Stomach (tissue), 9 donors: ENCODE measurements around the gene RPTOR. TPM values are rescaled to one million over a fixed set of nuclear protein-coding genes. Genes with fewer than 3 reads are reported as not detected.

ENCODE experiments used
- DNase-seq, 2 donors: peaks; one replicate each; pipeline versions ENCODE4 v3.0.0 to v3.0.0-alpha.2; 2013 to 2019
- H3K27ac ChIP-seq, 5 donors: fragments of 200-600 bp in 4 of 5; sonication (generic) in 4 of 5; one replicate each; pipeline ENCODE4 v1.5.1; 2013 to 2019; ENCODE audit warnings: mild to moderate bottlenecking in 1 of 5, moderate library complexity in 1 of 5
- H3K27me3 ChIP-seq, 3 donors: fragments of 200-600 bp; sonication (generic); one replicate each; pipeline ENCODE4 v1.5.1; 2017 to 2019; ENCODE audit warnings: mixed run types in 1 of 3
- H3K36me3 ChIP-seq, 4 donors: fragments of 200-600 bp; sonication (generic); 1 replicate in 3 of 4; 2 replicates in 1 of 4; pipeline ENCODE4 v1.5.1; 2016 to 2019
- H3K4me1 ChIP-seq, 4 donors: fragments of 200-600 bp; sonication (generic); one replicate each; pipeline ENCODE4 v1.5.1; 2016 to 2019
- H3K4me3 ChIP-seq, 4 donors: fragments of 200-600 bp; sonication (generic) in 3 of 4; one replicate each; pipeline ENCODE4 v1.5.1; 2016 to 2019; ENCODE audit warnings: mild to moderate bottlenecking in 1 of 4
- H3K9me3 ChIP-seq, 4 donors: fragments of 200-600 bp; sonication (generic); one replicate each; pipeline ENCODE4 v1.5.1; 2016 to 2019
- EP300 ChIP-seq: sonication (generic); formaldehyde crosslinking; IDR thresholded peaks from one replicate; pipeline ENCODE4 v1.6.1; 2017; ENCODE audit warnings: antibody characterized with exemption
- POLR2A ChIP-seq, 4 donors: fragments of 450-650 bp; IDR thresholded peaks; one replicate each; pipeline ENCODE4 v1.6.1; 2016; ENCODE audit warnings: antibody characterized with exemption in 4 of 4, control low read depth in 2 of 4, mild to moderate bottlenecking in 1 of 4, moderate library complexity in 1 of 4
- POLR2AphosphoS5 ChIP-seq, 3 donors: sonication (generic); formaldehyde crosslinking; IDR thresholded peaks; one replicate each; pipeline ENCODE4 v1.6.1; 2016; ENCODE audit warnings: antibody characterized with exemption in 3 of 3
- WGBS, 5 donors: extraction: QIAGEN DNeasy Blood & Tissue Kit in 3 of 5; methylation state at CpG; one replicate each; pipeline versions ENCODE4 v1.1.5 to v1.1.7; 2013 to 2018; 5-methylcytosine and 5-hydroxymethylcytosine counted together
- intact Hi-C: fragments of 100-400 bp; cut with DNase I; formaldehyde crosslinking; loops from one replicate; pipeline ENCODE4 v1.15.1; 2023; ENCODE audit warnings: low total_unique reads
- polyA plus RNA-seq, 3 donors: library from polyadenylated mRNA; stranded (reverse); fragments of 200-250 nt; gene quantifications; one replicate each; pipeline ENCODE4 v1.2.3, GENCODE V29; 2013
- total RNA-seq, 5 donors: library from RNA; depleted of rRNA; stranded (reverse); fragments of >200 nt; gene quantifications; one replicate each; pipeline versions ENCODE4 v1.1.0 to v1.2.3, GENCODE V29; 2014 to 2016
- TF ChIP-seq, protein P1 (sequence below), 7 experiments: fragments of 450-650 bp in 4 of 7; fragments of 200-600 bp in 3 of 7; sonication (generic) in 3 of 7; IDR thresholded peaks; one replicate each; pipeline ENCODE4 v1.5.1; 2016 to 2019; ENCODE audit warnings: antibody characterized with exemption in 7 of 7, control low read depth in 2 of 7, mild to moderate bottlenecking in 1 of 7
- donor health status: healthy with polysubstance abuse.
- donor health status: Bipolar disorder and iron deficiency.
- donor health status: healthy.

The RPTOR gene
- total and polyA plus RNA-seq, 8 donors = 3.8 to 103 (median 19.3) TPM

DNA sequence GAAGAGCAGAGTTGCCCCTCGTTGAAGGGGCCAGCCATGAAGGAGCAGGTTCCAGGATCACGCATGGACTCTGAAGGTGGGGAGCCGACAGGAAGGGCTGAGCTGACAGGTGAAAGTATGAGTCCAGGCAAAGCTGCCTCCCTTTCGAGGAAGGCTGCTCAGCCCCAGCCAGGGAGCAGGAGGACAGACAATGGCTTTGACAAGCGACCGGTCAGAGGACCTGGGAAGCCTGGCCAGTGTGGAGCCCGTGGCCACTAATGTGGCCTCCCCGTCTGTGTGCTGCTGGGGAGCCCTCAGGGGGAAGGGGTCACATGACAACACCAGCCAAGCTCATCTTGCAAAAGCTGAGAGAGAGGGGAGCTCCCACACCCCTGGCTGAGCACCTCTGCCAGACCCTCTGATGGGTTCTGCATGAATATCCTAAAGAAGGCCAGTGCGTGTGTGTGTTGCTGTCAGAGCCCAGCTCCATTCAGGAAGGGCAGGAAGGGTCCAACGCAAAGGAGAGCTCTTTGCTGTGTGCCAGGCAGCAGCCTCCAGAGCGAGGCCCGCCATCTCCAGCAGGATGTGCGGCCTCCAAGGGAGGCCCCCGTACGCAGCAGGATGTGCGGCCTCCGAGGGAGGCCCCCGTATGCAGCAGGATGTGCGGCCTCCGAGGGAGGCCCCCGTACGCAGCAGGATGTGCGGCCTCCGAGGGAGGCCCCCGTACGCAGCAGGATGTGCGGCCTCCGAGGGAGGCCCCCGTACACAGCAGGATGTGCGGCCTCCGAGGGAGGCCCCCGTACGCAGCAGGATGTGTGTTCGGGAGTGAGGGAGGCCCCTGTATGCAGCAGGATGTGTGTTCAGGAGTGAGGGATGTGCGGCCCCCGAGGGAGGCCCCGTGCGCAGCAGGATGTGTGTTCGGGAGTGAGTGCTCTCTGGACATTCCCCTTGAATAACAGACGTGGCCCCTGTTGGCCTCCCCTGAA is 344.9 kb downstream of the RPTOR start:
- 82 to 92% (median 86%) methylated on average over 14 to 40 of the region's 40 CpGs for WGBS, 5 donors
- H3K9me3 ChIP-seq = no peaks in the 10 kb centered on the region
- peak overlapping the region in 1 of 5 donors; percentile 79 for H3K27ac ChIP-seq
- H3K36me3 ChIP-seq = peaks cover 13 to 85% (median 78%) of the 10 kb centered on the region in 4 donors
- peaks cover 0 to 25% (median 3%) of the 10 kb centered on the region in 4 donors for H3K4me1 ChIP-seq
- H3K27me3 ChIP-seq = no peaks in the 10 kb centered on the region
- TF ChIP-seq EP300 (no peak), POLR2A (IDR thresholded peaks at IDR 0.05) (no peak), POLR2AphosphoS5 (IDR thresholded peaks at IDR 0.05) (no peak)
- H3K4me3 ChIP-seq = no peak overlapping the region
- no peak for DNase-seq
- intact Hi-C loops = no loop called here

DNA sequence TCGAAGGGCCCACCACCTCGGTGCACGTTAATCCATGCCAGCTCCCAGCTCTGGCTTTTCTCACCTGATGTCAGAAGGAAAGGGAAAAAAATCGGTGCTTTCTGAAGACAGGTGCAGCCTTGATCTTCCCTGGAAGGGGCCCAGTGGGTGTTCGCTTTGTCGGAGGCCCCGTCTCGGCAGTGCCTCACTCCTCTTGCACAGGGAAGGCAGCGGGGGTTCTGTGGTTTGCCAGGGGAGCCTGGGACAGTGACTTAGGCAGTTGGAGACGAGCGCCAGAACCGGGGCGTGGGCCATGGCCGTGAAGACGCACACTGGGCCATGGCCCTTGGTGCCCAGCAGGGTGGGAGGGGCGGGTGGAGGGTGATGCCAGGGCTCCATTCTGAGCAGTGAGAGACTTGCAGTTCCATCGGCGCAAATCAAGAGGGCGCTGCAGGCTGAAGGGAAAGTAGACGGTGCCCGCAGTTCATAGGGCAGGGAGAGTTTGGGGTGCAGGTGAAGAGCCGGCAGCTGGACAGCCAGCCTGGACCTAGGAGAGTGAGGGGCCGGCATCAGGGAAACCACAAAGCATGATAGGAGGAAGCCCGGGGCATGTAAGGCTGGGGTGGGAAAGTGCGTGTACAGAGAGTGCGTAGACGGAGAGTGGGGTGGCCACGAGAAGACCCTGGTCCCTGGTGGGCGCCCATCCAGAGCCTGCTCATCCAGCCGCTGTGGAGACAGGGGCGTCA is 345.7 kb downstream of the RPTOR start:
- intact Hi-C loops = no loop called here
- H3K9me3 ChIP-seq = no peaks in the 10 kb centered on the region
- no peak for DNase-seq
- H3K36me3 ChIP-seq = peaks cover 5 to 85% (median 78%) of the 10 kb centered on the region in 4 donors
- TF ChIP-seq EP300 = no peak
- TF ChIP-seq, protein P1, sequence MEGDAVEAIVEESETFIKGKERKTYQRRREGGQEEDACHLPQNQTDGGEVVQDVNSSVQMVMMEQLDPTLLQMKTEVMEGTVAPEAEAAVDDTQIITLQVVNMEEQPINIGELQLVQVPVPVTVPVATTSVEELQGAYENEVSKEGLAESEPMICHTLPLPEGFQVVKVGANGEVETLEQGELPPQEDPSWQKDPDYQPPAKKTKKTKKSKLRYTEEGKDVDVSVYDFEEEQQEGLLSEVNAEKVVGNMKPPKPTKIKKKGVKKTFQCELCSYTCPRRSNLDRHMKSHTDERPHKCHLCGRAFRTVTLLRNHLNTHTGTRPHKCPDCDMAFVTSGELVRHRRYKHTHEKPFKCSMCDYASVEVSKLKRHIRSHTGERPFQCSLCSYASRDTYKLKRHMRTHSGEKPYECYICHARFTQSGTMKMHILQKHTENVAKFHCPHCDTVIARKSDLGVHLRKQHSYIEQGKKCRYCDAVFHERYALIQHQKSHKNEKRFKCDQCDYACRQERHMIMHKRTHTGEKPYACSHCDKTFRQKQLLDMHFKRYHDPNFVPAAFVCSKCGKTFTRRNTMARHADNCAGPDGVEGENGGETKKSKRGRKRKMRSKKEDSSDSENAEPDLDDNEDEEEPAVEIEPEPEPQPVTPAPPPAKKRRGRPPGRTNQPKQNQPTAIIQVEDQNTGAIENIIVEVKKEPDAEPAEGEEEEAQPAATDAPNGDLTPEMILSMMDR (IDR thresholded peaks at IDR 0.05) = no peak
- TF ChIP-seq POLR2A (IDR thresholded peaks at IDR 0.05) = no peak
- TF ChIP-seq POLR2AphosphoS5 (IDR thresholded peaks at IDR 0.05) = no peak
- peak overlapping the region in 2 of 5 donors; percentile 79 for H3K27ac ChIP-seq
- 85 to 95% (median 93%) methylated on average over 31 of the region's 31 CpGs for WGBS, 5 donors
- H3K27me3 ChIP-seq = no peaks in the 10 kb centered on the region
- peaks cover 0 to 25% (median 3%) of the 10 kb centered on the region in 4 donors for H3K4me1 ChIP-seq
- no peak overlapping the region for H3K4me3 ChIP-seq

DNA sequence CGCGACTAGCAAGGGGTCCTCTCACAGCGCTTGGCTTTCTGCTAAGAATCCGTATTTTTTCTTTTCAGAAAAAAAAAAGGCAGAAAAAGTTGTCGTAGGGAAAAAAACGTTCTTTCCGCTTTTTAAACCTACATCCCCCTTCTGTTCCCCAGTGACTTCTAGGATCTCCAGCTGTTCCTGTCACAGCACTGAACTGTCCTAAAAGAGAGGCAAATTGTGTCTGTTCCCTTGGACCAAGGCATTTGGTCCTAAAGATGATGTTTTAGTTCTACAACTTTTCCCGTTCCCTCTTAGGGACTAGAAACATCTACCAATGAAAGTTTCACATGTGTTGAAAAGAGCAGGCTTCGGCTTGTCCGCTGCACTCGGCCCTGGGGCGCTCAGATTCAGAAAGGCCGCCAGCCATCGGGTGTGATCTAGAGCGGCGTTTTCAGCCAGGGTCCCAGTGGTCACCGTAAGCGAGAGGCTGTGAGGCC is 346.3 kb downstream of the RPTOR start:
- 73 to 82% (median 77%) methylated on average over 18 of the region's 18 CpGs for WGBS, 5 donors
- Histone ChIP-seq H3K4me1 (peaks cover 0 to 25% (median 3%) of the 10 kb centered on the region in 4 donors), H3K27me3 (no peaks in the 10 kb centered on the region), H3K36me3 (peaks cover 5 to 85% (median 78%) of the 10 kb centered on the region in 4 donors), H3K4me3 (no peak overlapping the region), H3K27ac (peak overlapping the region; percentile 18 to 79 (median 65)), H3K9me3 (no peaks in the 10 kb centered on the region)
- intact Hi-C loops = no loop called here
- DNase-seq = no peak
- TF ChIP-seq POLR2AphosphoS5 (IDR thresholded peaks at IDR 0.05) (no peak), EP300 (no peak), POLR2A (IDR thresholded peaks at IDR 0.05) (no peak)
- TF ChIP-seq, protein P1 (IDR thresholded peaks at IDR 0.05) = no peak

DNA sequence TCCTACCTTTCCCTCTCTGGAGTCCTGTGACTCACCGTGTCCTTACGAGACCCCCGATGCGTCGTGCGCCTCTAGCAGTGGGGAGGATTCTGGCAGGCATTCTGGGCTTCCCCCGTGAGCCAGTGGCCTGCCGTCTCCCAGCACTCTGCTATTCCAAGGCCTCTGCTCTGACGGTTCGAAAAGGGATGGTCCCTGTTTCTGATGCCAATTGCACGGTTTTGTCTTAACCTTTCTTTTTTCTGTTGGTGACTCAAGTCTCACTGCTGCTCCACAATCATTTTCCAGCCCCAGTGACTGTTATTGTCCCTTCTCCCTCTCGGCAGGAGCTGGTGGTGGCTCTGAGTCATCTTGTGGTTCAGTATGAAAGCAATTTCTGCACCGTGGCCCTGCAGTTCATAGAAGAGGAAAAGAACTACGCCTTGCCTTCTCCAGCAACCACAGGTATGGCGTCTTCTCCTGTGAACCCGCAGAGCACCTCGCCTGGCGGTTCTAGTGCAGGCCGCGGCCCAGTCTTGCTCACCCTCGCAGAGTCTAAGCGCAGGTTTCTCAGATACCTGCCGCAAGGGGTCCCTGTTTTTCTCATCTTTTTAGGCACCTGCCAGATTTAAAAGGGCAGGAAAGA is 346.9 kb downstream of the RPTOR start:
- 67 to 79% (median 71%) methylated on average over 18 to 23 of the region's 23 CpGs for WGBS, 5 donors
- DNase-seq = peak; percentile 30 to 33
- H3K36me3 ChIP-seq = peaks cover 5 to 85% (median 79%) of the 10 kb centered on the region in 4 donors
- no peak overlapping the region for H3K4me3 ChIP-seq
- H3K27ac ChIP-seq = peak overlapping the region; percentile 18 to 79 (median 65)
- intact Hi-C loops = no loop called here
- no peaks in the 10 kb centered on the region for H3K27me3 ChIP-seq
- H3K4me1 ChIP-seq = peaks cover 0 to 25% (median 3%) of the 10 kb centered on the region in 4 donors
- H3K9me3 ChIP-seq = no peaks in the 10 kb centered on the region
- TF ChIP-seq, protein P1 (IDR thresholded peaks at IDR 0.05) = no peak
- TF ChIP-seq POLR2A (IDR thresholded peaks at IDR 0.05) (no peak), POLR2AphosphoS5 (IDR thresholded peaks at IDR 0.05) (no peak), EP300 (no peak)
